HG02884 (cell line): ENCODE results near the gene DGLUCY.
A peak's percentile ranks its signal among the peaks of the same experiment; 100 is the strongest.
"Not testable (repeated sequence)": the region's sequence is repeated elsewhere in the genome, so short reads cannot be mapped to it uniquely, and the experiment has no call there.

ENCODE experiments used
- ATAC-seq: cut with Tn5 transposase; IDR thresholded peaks from one replicate; pipeline ENCODE4 v1.9.1; 2021; ENCODE audit warnings: mild to moderate bottlenecking, moderate library complexity; ENCODE audit not compliant: unreplicated experiment

The DGLUCY gene

GRCh38 chr14:91108941-91109611, 4.8 kb upstream of the DGLUCY start:
- ATAC-seq = no peak

GRCh38 chr14:91111443-91111842, 2.4 kb upstream of the DGLUCY start:
- no peak for ATAC-seq

GRCh38 chr14:91112194-91112593, 1.7 kb upstream of the DGLUCY start:
- ATAC-seq = no peak

- peak; percentile 81 for ATAC-seq
Measured at GRCh38 chr14:91114079-91115065, 499 bp downstream of the DGLUCY start.

- ATAC-seq = no peak
Measured at GRCh38 chr14:91115986-91116770, 2.3 kb downstream of the DGLUCY start.

- no peak for ATAC-seq
Measured at GRCh38 chr14:91116913-91117588, 3.2 kb downstream of the DGLUCY start.

GRCh38 chr14:91117960-91118359, 4.1 kb downstream of the DGLUCY start:
- no peak for ATAC-seq

- no peak for ATAC-seq
Measured at GRCh38 chr14:91118511-91119068, 4.7 kb downstream of the DGLUCY start.

- ATAC-seq = no peak
Measured at GRCh38 chr14:91119556-91120311, 5.9 kb downstream of the DGLUCY start.

GRCh38 chr14:91123201-91123600, 9.3 kb downstream of the DGLUCY start:
- ATAC-seq = no peak

- ATAC-seq = not testable (repeated sequence)
Measured at GRCh38 chr14:91124406-91125270, 10.8 kb downstream of the DGLUCY start.

GRCh38 chr14:91125271-91125660, 11.4 kb downstream of the DGLUCY start:
- no peak for ATAC-seq

GRCh38 chr14:91125801-91126200, 11.9 kb downstream of the DGLUCY start:
- ATAC-seq = no peak

- ATAC-seq = no peak
Measured at GRCh38 chr14:91126761-91127160, 12.9 kb downstream of the DGLUCY start.

- ATAC-seq = no peak
Measured at GRCh38 chr14:91127401-91127801, 13.5 kb downstream of the DGLUCY start.

GRCh38 chr14:91127924-91128323, 14.1 kb downstream of the DGLUCY start:
- ATAC-seq = no peak

GRCh38 chr14:91128699-91129098, 14.8 kb downstream of the DGLUCY start:
- ATAC-seq = no peak

- ATAC-seq = no peak
Measured at GRCh38 chr14:91129261-91129660, 15.4 kb downstream of the DGLUCY start.

- ATAC-seq = no peak
Measured at GRCh38 chr14:91135039-91135438, 21.2 kb downstream of the DGLUCY start.
